ENCODE measurements around the gene ATP13A1. TPM values are rescaled to one million over a fixed set of nuclear protein-coding genes. Genes with fewer than 3 reads are reported as not detected.

Gene ATP13A1
- total and polyA plus RNA-seq, 2 of the 8 experiments (the other 6 are each of a cell fraction or from before 2014, with no cell fraction given): 33.0 to 64.2 TPM

- no peak overlapping the region for H3K4ac ChIP-seq (replicated peaks; ENCODE audit: insufficient read length, low read depth, low read length)
- H4K5ac ChIP-seq (ENCODE audit: insufficient read length, low read depth, low read length): no peak overlapping the region
- no peak overlapping the region for H2AFZ ChIP-seq (ENCODE audit: low read length)
- H3K56ac ChIP-seq (replicated peaks; ENCODE audit: insufficient read length, low read depth, low read length): no peak overlapping the region
- no peaks in the 10 kb centered on the region for H3K23me2 ChIP-seq (ENCODE audit: low read depth, low read length)
- no peaks in the 10 kb centered on the region for H4K20me1 ChIP-seq (replicated peaks in 1 of 2; ENCODE audit: control insufficient read depth in 1 of 2, insufficient read depth in 2 of 2, low read length in 2 of 2)
- no peaks in the 10 kb centered on the region for H3K79me1 ChIP-seq (ENCODE audit: low read depth, low read length)
- TF ChIP-seq SUZ12 (IDR thresholded peaks at IDR 0.05; ENCODE audit: low read length): no peak
- TF ChIP-seq GABPA (IDR thresholded peaks at IDR 0.05; ENCODE audit: borderline replicate concordance, insufficient read depth, low read length): no peak
- no peak for TF ChIP-seq NRF1 (IDR thresholded peaks at IDR 0.05; ENCODE audit: low read depth, low read length)
- no peak for TF ChIP-seq FOSL1 (IDR thresholded peaks at IDR 0.05; ENCODE audit: insufficient read depth, low read depth, low read length)
- no peak for TF ChIP-seq USF2 (IDR thresholded peaks at IDR 0.05; ENCODE audit: low read length)
- TF ChIP-seq HDAC6 (IDR thresholded peaks at IDR 0.05; ENCODE audit: low read depth, low read length): no peak
- TF ChIP-seq RFX5 (IDR thresholded peaks at IDR 0.05; ENCODE audit: borderline replicate concordance, low read depth, low read length): no peak
- no peak for TF ChIP-seq ASH2L (IDR thresholded peaks at IDR 0.05; ENCODE audit: low read length)
- no peak for TF ChIP-seq SRF (IDR thresholded peaks at IDR 0.05; ENCODE audit: low read depth, low read length)
- TF ChIP-seq RXRA (IDR thresholded peaks at IDR 0.05; ENCODE audit: insufficient read depth, low read depth, low read length): no peak
- no peak for TF ChIP-seq SP4 (IDR thresholded peaks at IDR 0.05; ENCODE audit: low read length)
- no peak for TF ChIP-seq EGR1 (IDR thresholded peaks at IDR 0.05; ENCODE audit: borderline replicate concordance, low read depth, low read length)
- no peak for TF ChIP-seq JUND (IDR thresholded peaks at IDR 0.05; ENCODE audit: low read length)
- H2AK5ac ChIP-seq (ENCODE audit: low read depth, low read length): no peak overlapping the region
- H3K27ac ChIP-seq (ENCODE audit: low read depth, low read length): no peak overlapping the region
- no peaks in the 10 kb centered on the region for H3K9me3 ChIP-seq (ENCODE audit: insufficient read depth in 2 of 2, low read depth in 1 of 2, low read length in 1 of 2)
- no peak overlapping the region for H2BK20ac ChIP-seq (ENCODE audit: low read length)
- no peak overlapping the region for H4K8ac ChIP-seq (ENCODE audit: extremely low read depth, insufficient read depth, low read length)
- H2BK15ac ChIP-seq (ENCODE audit: low read length): no peak overlapping the region
- H3K36me3 ChIP-seq (ENCODE audit: control insufficient read depth in 2 of 4, insufficient read depth in 4 of 4, low read length in 3 of 4): no peaks in the 10 kb centered on the region
- H3K9ac ChIP-seq (replicated peaks in 1 of 4; ENCODE audit: extremely low read depth in 1 of 4, low read depth in 3 of 4, low read length in 3 of 4): no peak overlapping the region
- no peak overlapping the region for H2BK12ac ChIP-seq (ENCODE audit: low read depth, low read length)
- no peak overlapping the region for H4K91ac ChIP-seq (replicated peaks; ENCODE audit: insufficient read length, low read length)
- no peak overlapping the region for H3K14ac ChIP-seq (ENCODE audit: insufficient read length)
- DNase-seq (ENCODE audit: low read depth in 1 of 2, low spot score in 2 of 2): no peak
- 93% methylated on average over 8 of the region's 8 CpGs; no CpG with 5 or more reads in 1 of the 2 experiments for WGBS, 2 experiments (ENCODE audit: extremely low coverage in 1 of 2, insufficient coverage in 1 of 2, insufficient read length in 1 of 2, insufficient replicate concordance in 2 of 2, low coverage in 1 of 2, low lambda C conversion rate in 2 of 2, missing lambda C conversion rate in 1 of 2)
- H3K4me1 ChIP-seq (replicated peaks in 1 of 4; ENCODE audit: control insufficient read depth in 3 of 4, insufficient read depth in 4 of 4, low read length in 3 of 4): peaks cover 0 to 9% (median 2%) of the 10 kb centered on the region in 4 experiments; a peak in 5 of 7 replicates
- CTCF ChIA-PET (ENCODE audit: partially characterized antibody): interaction anchor here (0.9 kb wide), 1 partner anchor 16 kb away, joined by 3 read pairs; no protein-coding TSS in a partner anchor
- H3K23ac ChIP-seq (ENCODE audit: insufficient read length): no peak overlapping the region
- no peak overlapping the region for H3K4me2 ChIP-seq (ENCODE audit: insufficient read depth in 1 of 2, low read depth in 2 of 2, low read length in 2 of 2)
- POLR2A ChIA-PET (ENCODE audit: partially characterized antibody): interaction anchor here (1.2 kb wide), 1 partner anchor 29 kb away, joined by 3 read pairs; no protein-coding TSS in a partner anchor
- no peak overlapping the region for H3K18ac ChIP-seq (ENCODE audit: extremely low read depth, low read length)
- no peak overlapping the region for H2BK5ac ChIP-seq (ENCODE audit: low read depth, low read length)
- no peak overlapping the region for H2BK120ac ChIP-seq (replicated peaks; ENCODE audit: low read depth, low read length)
- H3K27me3 ChIP-seq (replicated peaks in 1 of 4; ENCODE audit: control insufficient read depth in 3 of 4, extremely low read depth in 1 of 4, insufficient read depth in 3 of 4, low read length in 3 of 4): no peaks in the 10 kb centered on the region
- no peak for FAIRE-seq
- no peak overlapping the region for H3K4me3 ChIP-seq (ENCODE audit: extremely low read depth in 1 of 4, insufficient read depth in 2 of 4, low read depth in 3 of 4, low read length in 4 of 4)
- no peaks in the 10 kb centered on the region for H3K79me2 ChIP-seq (ENCODE audit: control insufficient read depth in 1 of 2, insufficient read depth in 2 of 2, low read length in 2 of 2)
Observed at GRCh38 chr19:19597809-19598306, 65.6 kb downstream of the ATP13A1 start.
